ENCODE measurements around the gene LGALS4. TPM values are rescaled to one million over a fixed set of nuclear protein-coding genes. Genes with fewer than 3 reads are reported as not detected.
"Not testable (repeated sequence)": the region's sequence is repeated elsewhere in the genome, so short reads cannot be mapped to it uniquely, and the experiment has no call there.

LGALS4 gene
- total RNA-seq, 1 experiment from 2014 or later, result 0.32 TPM

DNA sequence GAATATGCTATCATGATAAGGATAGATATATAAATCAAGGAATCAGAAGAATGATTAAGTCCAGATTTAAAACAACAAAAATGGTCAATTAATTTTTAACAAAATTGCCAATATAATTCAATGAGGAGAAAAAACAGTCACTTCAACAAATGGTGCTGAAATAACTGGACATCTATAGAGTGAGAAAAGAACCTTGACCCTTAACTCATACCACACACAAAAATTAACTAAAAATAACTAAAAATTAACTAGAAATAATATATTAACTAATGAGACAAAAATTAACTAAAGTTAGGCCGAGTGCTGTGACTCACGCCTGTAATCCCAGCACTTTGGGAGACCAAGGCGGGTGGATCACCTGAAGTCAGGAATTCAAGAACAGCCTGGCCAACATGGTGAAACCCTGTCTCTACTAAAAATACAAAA is 48.9 kb downstream of the LGALS4 start:
- DNase-seq (ENCODE audit: low spot score), result no peak
- no peak overlapping the region for H3K27ac ChIP-seq (ENCODE audit: low read depth, low read length, poor library complexity, severe bottlenecking)
- ChIA-PET CTCF (interaction anchor here (0.7 kb wide), 1 partner anchor 244 kb away, joined by 6 read pairs; no protein-coding TSS in a partner anchor), POLR2A (ENCODE audit: low non-redundant PET) (interaction anchor here (0.7 kb wide), 1 partner anchor 68 kb away, joined by 4 read pairs; the partner anchor contains the start of gene ECH1)
- intact Hi-C loops (cut with micrococcal nuclease; ENCODE audit: unreplicated experiment), result no loop called here
- BruUV-seq (replicated peaks), result no TSS peak
- H3K36me3 ChIP-seq (ENCODE audit: insufficient read depth, low read length, poor library complexity, severe bottlenecking), result no peaks in the 10 kb centered on the region
- H3K4me1 ChIP-seq (ENCODE audit: insufficient read depth, low read length, poor library complexity, severe bottlenecking), result no peaks in the 10 kb centered on the region
- no peaks in the 10 kb centered on the region for H3K27me3 ChIP-seq (replicated peaks; ENCODE audit: insufficient read depth, low read depth, low read length, poor library complexity)
- no peaks in the 10 kb centered on the region for H3K9me3 ChIP-seq (ENCODE audit: low read depth, low read length, poor library complexity, severe bottlenecking)
- TF ChIP-seq, protein P1, sequence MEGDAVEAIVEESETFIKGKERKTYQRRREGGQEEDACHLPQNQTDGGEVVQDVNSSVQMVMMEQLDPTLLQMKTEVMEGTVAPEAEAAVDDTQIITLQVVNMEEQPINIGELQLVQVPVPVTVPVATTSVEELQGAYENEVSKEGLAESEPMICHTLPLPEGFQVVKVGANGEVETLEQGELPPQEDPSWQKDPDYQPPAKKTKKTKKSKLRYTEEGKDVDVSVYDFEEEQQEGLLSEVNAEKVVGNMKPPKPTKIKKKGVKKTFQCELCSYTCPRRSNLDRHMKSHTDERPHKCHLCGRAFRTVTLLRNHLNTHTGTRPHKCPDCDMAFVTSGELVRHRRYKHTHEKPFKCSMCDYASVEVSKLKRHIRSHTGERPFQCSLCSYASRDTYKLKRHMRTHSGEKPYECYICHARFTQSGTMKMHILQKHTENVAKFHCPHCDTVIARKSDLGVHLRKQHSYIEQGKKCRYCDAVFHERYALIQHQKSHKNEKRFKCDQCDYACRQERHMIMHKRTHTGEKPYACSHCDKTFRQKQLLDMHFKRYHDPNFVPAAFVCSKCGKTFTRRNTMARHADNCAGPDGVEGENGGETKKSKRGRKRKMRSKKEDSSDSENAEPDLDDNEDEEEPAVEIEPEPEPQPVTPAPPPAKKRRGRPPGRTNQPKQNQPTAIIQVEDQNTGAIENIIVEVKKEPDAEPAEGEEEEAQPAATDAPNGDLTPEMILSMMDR (conservative IDR thresholded peaks at IDR 0.05; ENCODE audit: low read depth, low read length), result no peak
- TF ChIP-seq EZH2 (IDR thresholded peaks at IDR 0.05; ENCODE audit: borderline replicate concordance, low read depth, low read length, poor library complexity, severe bottlenecking), result no peak
- no peak overlapping the region for H3K4me3 ChIP-seq (ENCODE audit: low read depth, low read length, poor library complexity, severe bottlenecking)

DNA sequence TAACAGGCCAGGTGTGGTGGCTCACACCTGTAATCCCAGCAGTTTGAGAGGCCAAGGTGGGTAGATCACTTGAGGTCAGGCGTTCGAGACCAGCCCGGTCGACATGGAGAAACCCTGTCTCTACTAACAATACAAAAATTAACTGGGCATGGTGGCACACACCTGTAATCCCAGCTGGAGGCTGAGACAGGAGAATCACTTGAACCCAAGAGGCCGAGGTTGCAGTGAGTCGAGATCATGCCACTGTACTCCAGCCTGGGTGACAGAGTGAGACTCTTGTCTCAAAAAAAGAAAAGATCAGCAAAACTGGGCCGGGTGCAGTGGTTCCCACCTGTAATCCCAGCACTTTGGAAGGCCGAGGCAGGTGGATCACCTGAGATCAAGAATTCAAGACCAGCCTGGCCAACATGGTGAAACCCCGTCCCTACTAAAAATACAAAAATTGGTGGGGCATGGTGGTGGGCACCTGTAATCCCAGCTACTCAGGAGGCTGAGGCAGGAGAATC is 50.8 kb downstream of the LGALS4 start:
- DNase-seq (ENCODE audit: low spot score); H3K27ac ChIP-seq (ENCODE audit: low read depth, low read length, poor library complexity, severe bottlenecking); CTCF ChIA-PET; H3K9me3 ChIP-seq (ENCODE audit: low read depth, low read length, poor library complexity, severe bottlenecking); BruUV-seq (replicated peaks); H3K36me3 ChIP-seq (ENCODE audit: insufficient read depth, low read length, poor library complexity, severe bottlenecking); intact Hi-C loops (cut with micrococcal nuclease; ENCODE audit: unreplicated experiment); H3K27me3 ChIP-seq (replicated peaks; ENCODE audit: insufficient read depth, low read depth, low read length, poor library complexity); H3K4me3 ChIP-seq (ENCODE audit: low read depth, low read length, poor library complexity, severe bottlenecking); H3K4me1 ChIP-seq (ENCODE audit: insufficient read depth, low read length, poor library complexity, severe bottlenecking): not testable (repeated sequence)
- POLR2A ChIA-PET (ENCODE audit: low non-redundant PET), result interaction anchor here (0.6 kb wide), 1 partner anchor 70 kb away, joined by 4 read pairs; the partner anchor contains the start of gene ECH1

DNA sequence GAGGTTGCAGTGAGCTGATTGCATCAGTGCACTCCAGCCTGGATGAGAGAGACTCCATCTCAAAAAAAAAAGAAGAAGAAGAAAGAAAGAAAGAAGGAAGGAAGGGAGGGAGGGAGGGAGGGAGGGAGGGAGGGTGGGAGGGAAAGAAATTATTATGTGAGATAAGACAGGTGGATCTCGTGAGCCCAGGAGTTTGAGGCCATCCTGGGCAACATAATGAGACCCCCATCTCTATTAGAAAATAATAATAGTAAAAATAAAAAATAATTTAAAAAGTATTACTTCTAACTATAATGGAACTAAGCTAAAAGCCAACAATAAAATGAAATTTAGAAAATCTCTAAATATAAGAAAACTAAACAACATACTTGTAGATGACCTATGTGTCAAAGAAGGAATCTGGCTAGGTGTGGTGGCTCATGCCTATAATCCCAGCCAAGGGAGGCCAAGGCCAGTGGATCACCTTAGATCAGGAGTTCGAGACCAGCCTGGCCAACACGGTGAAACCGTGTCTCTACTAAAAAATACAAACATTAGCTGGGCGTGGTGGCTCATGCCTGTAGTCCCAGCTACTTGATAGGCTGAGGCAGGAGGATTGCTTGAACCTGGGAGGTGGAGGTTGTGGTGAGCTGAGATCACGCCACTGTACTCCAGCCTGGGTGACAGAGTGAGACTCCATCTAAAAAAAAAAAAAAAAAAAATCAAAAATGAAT is 51.8 kb downstream of the LGALS4 start:
- H3K36me3 ChIP-seq (ENCODE audit: insufficient read depth, low read length, poor library complexity, severe bottlenecking); H3K4me3 ChIP-seq (ENCODE audit: low read depth, low read length, poor library complexity, severe bottlenecking); intact Hi-C loops (cut with micrococcal nuclease; ENCODE audit: unreplicated experiment); H3K27ac ChIP-seq (ENCODE audit: low read depth, low read length, poor library complexity, severe bottlenecking); H3K27me3 ChIP-seq (replicated peaks; ENCODE audit: insufficient read depth, low read depth, low read length, poor library complexity); BruUV-seq (replicated peaks); H3K4me1 ChIP-seq (ENCODE audit: insufficient read depth, low read length, poor library complexity, severe bottlenecking); H3K9me3 ChIP-seq (ENCODE audit: low read depth, low read length, poor library complexity, severe bottlenecking); DNase-seq (ENCODE audit: low spot score): not testable (repeated sequence)
- ChIA-PET CTCF (interaction anchor here (0.9 kb wide), 1 partner anchor 9 kb away, joined by 3 read pairs; no protein-coding TSS in a partner anchor), POLR2A (ENCODE audit: low non-redundant PET) (interaction anchor here (0.6 kb wide), 1 partner anchor 71 kb away, joined by 4 read pairs; the partner anchor contains the start of gene ECH1)

DNA sequence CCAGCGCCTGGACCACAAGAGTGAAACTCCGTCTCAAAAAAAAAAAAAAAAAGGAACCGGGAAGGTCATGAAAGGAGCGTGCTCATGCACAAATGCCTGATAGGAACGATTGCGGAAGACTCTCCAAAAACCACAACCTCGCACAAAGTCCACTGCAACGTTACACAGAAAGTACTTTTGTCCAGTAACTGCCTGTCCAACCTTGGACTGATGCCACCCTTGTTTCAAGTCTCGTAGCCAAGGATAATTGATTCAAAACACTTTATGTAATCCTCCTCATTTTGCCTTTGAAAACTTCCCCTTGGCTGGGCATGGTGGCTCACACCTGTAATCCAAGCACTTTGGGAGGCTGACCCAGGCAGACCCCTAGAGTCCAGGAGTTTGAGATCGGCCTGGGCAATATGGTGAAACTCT is 53.1 kb downstream of the LGALS4 start:
- Histone ChIP-seq H3K36me3 (ENCODE audit: insufficient read depth, low read length, poor library complexity, severe bottlenecking) (no peaks in the 10 kb centered on the region), H3K27me3 (replicated peaks; ENCODE audit: insufficient read depth, low read depth, low read length, poor library complexity) (no peaks in the 10 kb centered on the region), H3K4me1 (ENCODE audit: insufficient read depth, low read length, poor library complexity, severe bottlenecking) (no peaks in the 10 kb centered on the region), H3K9me3 (ENCODE audit: low read depth, low read length, poor library complexity, severe bottlenecking) (no peaks in the 10 kb centered on the region), H3K27ac (ENCODE audit: low read depth, low read length, poor library complexity, severe bottlenecking) (no peak overlapping the region), H3K4me3 (ENCODE audit: low read depth, low read length, poor library complexity, severe bottlenecking) (no peak overlapping the region)
- CTCF ChIA-PET, result no interaction called here
- DNase-seq (ENCODE audit: low spot score), result no peak
- intact Hi-C loops (cut with micrococcal nuclease; ENCODE audit: unreplicated experiment), result no loop called here
- TF ChIP-seq, protein P1 (conservative IDR thresholded peaks at IDR 0.05; ENCODE audit: low read depth, low read length), result no peak
- TF ChIP-seq EZH2 (IDR thresholded peaks at IDR 0.05; ENCODE audit: borderline replicate concordance, low read depth, low read length, poor library complexity, severe bottlenecking), result no peak
- no TSS peak for BruUV-seq (replicated peaks)
- POLR2A ChIA-PET (ENCODE audit: low non-redundant PET), result no interaction called here

DNA sequence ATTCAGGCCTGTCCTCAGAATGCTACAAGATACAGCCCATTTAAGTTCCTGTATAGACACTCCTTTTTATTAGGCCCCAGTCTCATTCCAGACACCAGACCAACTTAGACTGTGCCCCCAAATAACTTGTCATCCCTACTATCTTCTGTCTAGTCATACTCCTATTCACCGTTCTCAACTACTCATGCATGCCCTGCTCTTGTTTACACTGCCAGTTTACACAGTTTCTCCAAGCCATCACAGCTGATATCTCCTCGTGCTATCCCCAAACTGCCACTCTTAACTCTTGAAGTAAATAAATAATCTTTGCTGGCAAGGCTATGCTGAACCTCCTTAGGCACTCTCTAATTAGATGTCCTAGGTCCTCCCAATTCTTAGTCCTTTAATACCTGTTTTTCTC is 58.5 kb downstream of the LGALS4 start:
- H3K4me3 ChIP-seq (ENCODE audit: low read depth, low read length, poor library complexity, severe bottlenecking); H3K9me3 ChIP-seq (ENCODE audit: low read depth, low read length, poor library complexity, severe bottlenecking); intact Hi-C loops (cut with micrococcal nuclease; ENCODE audit: unreplicated experiment); DNase-seq (ENCODE audit: low spot score); H3K27me3 ChIP-seq (replicated peaks; ENCODE audit: insufficient read depth, low read depth, low read length, poor library complexity); POLR2A ChIA-PET (ENCODE audit: low non-redundant PET); H3K4me1 ChIP-seq (ENCODE audit: insufficient read depth, low read length, poor library complexity, severe bottlenecking); H3K27ac ChIP-seq (ENCODE audit: low read depth, low read length, poor library complexity, severe bottlenecking); BruUV-seq (replicated peaks); CTCF ChIA-PET; H3K36me3 ChIP-seq (ENCODE audit: insufficient read depth, low read length, poor library complexity, severe bottlenecking): not testable (repeated sequence)

DNA sequence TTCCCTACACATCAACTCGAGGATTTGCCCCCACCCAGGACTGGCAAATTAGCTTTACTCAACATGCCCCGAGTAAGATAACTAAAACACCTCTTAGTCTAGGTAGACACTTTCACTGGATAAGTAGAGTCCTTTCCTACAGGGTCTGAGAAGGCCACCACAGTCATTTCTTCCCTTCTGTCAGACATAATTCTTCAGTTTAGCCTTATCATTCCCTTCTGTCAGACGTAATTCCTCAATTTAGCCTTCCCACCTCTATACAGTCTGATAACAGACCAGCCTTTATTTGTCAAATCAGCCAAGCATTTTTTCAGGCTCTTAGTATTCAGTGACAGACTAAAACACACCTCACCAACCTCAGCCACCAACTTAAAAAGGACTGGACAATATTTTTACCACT is 59.0 kb downstream of the LGALS4 start:
- BruUV-seq (replicated peaks); H3K27me3 ChIP-seq (replicated peaks; ENCODE audit: insufficient read depth, low read depth, low read length, poor library complexity); H3K4me1 ChIP-seq (ENCODE audit: insufficient read depth, low read length, poor library complexity, severe bottlenecking); H3K9me3 ChIP-seq (ENCODE audit: low read depth, low read length, poor library complexity, severe bottlenecking); DNase-seq (ENCODE audit: low spot score); H3K27ac ChIP-seq (ENCODE audit: low read depth, low read length, poor library complexity, severe bottlenecking); CTCF ChIA-PET; POLR2A ChIA-PET (ENCODE audit: low non-redundant PET); H3K36me3 ChIP-seq (ENCODE audit: insufficient read depth, low read length, poor library complexity, severe bottlenecking); intact Hi-C loops (cut with micrococcal nuclease; ENCODE audit: unreplicated experiment); H3K4me3 ChIP-seq (ENCODE audit: low read depth, low read length, poor library complexity, severe bottlenecking): not testable (repeated sequence)
